Stomach (tissue), 9 donors: ENCODE results near the gene GJA1. TPM values are rescaled to one million over a fixed set of nuclear protein-coding genes. Genes with fewer than 3 reads are reported as not detected.
"Not testable (repeated sequence)": the region's sequence is repeated elsewhere in the genome, so short reads cannot be mapped to it uniquely, and the experiment has no call there.

ENCODE experiments used
- DNase-seq, 2 donors: peaks; one replicate each; pipeline versions ENCODE4 v3.0.0 to v3.0.0-alpha.2; 2013 to 2019
- H3K27ac ChIP-seq, 5 donors: fragments of 200-600 bp in 4 of 5; sonication (generic) in 4 of 5; one replicate each; pipeline ENCODE4 v1.5.1; 2013 to 2019; ENCODE audit warnings: mild to moderate bottlenecking in 1 of 5, moderate library complexity in 1 of 5
- H3K27me3 ChIP-seq, 3 donors: fragments of 200-600 bp; sonication (generic); one replicate each; pipeline ENCODE4 v1.5.1; 2017 to 2019; ENCODE audit warnings: mixed run types in 1 of 3
- H3K36me3 ChIP-seq, 4 donors: fragments of 200-600 bp; sonication (generic); 1 replicate in 3 of 4; 2 replicates in 1 of 4; pipeline ENCODE4 v1.5.1; 2016 to 2019
- H3K4me1 ChIP-seq, 4 donors: fragments of 200-600 bp; sonication (generic); one replicate each; pipeline ENCODE4 v1.5.1; 2016 to 2019
- H3K4me3 ChIP-seq, 4 donors: fragments of 200-600 bp; sonication (generic) in 3 of 4; one replicate each; pipeline ENCODE4 v1.5.1; 2016 to 2019; ENCODE audit warnings: mild to moderate bottlenecking in 1 of 4
- H3K9me3 ChIP-seq, 4 donors: fragments of 200-600 bp; sonication (generic); one replicate each; pipeline ENCODE4 v1.5.1; 2016 to 2019
- EP300 ChIP-seq: sonication (generic); formaldehyde crosslinking; IDR thresholded peaks from one replicate; pipeline ENCODE4 v1.6.1; 2017; ENCODE audit warnings: antibody characterized with exemption
- POLR2A ChIP-seq, 4 donors: fragments of 450-650 bp; IDR thresholded peaks; one replicate each; pipeline ENCODE4 v1.6.1; 2016; ENCODE audit warnings: antibody characterized with exemption in 4 of 4, control low read depth in 2 of 4, mild to moderate bottlenecking in 1 of 4, moderate library complexity in 1 of 4
- POLR2AphosphoS5 ChIP-seq, 3 donors: sonication (generic); formaldehyde crosslinking; IDR thresholded peaks; one replicate each; pipeline ENCODE4 v1.6.1; 2016; ENCODE audit warnings: antibody characterized with exemption in 3 of 3
- WGBS, 5 donors: extraction: QIAGEN DNeasy Blood & Tissue Kit in 3 of 5; methylation state at CpG; one replicate each; pipeline versions ENCODE4 v1.1.5 to v1.1.7; 2013 to 2018; 5-methylcytosine and 5-hydroxymethylcytosine counted together
- intact Hi-C: fragments of 100-400 bp; cut with DNase I; formaldehyde crosslinking; loops from one replicate; pipeline ENCODE4 v1.15.1; 2023; ENCODE audit warnings: low total_unique reads
- polyA plus RNA-seq, 3 donors: library from polyadenylated mRNA; stranded (reverse); fragments of 200-250 nt; gene quantifications; one replicate each; pipeline ENCODE4 v1.2.3, GENCODE V29; 2013
- total RNA-seq, 5 donors: library from RNA; depleted of rRNA; stranded (reverse); fragments of >200 nt; gene quantifications; one replicate each; pipeline versions ENCODE4 v1.1.0 to v1.2.3, GENCODE V29; 2014 to 2016
- TF ChIP-seq, protein P1 (sequence below), 7 experiments: fragments of 450-650 bp in 4 of 7; fragments of 200-600 bp in 3 of 7; sonication (generic) in 3 of 7; IDR thresholded peaks; one replicate each; pipeline ENCODE4 v1.5.1; 2016 to 2019; ENCODE audit warnings: antibody characterized with exemption in 7 of 7, control low read depth in 2 of 7, mild to moderate bottlenecking in 1 of 7
- donor health status: healthy with polysubstance abuse.
- donor health status: Bipolar disorder and iron deficiency.
- donor health status: healthy.

The GJA1 gene
- total and polyA plus RNA-seq, 8 donors, result 0.29 to 99.1 (median 18.8) TPM

DNA sequence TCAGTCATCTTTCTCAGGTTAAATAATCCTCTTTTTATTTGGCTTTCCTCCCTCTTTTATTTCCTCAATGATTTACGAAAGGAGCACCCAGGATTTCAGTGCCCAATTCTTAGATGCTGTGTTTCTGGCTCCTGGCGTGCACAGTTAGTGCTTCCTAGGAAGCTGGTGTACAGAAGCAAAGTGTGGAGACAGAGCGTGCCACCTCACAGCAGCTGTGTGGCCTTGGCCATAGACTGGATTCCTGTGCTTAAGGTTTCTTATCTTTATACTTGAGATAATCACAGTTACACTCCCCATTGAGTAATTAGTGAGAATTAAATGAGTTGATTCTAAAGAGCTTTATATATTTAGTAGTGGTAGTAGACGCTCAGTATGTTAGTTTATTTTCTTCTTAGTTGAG is 39.7 kb upstream of the GJA1 start:
- intact Hi-C loops, result no loop called here
- Histone ChIP-seq H3K27ac (no peak overlapping the region), H3K4me1 (no peaks in the 10 kb centered on the region), H3K9me3 (no peaks in the 10 kb centered on the region), H3K27me3 (no peaks in the 10 kb centered on the region), H3K4me3 (no peak overlapping the region), H3K36me3 (no peaks in the 10 kb centered on the region)
- WGBS, 5 donors, result 31 to 59% (median 52%) methylated on average over 4 of the region's 4 CpGs
- peak in 1 of 2 donors; percentile 10 for DNase-seq
- TF ChIP-seq EP300 (no peak), POLR2A (IDR thresholded peaks at IDR 0.05) (no peak), POLR2AphosphoS5 (IDR thresholded peaks at IDR 0.05) (no peak)
- TF ChIP-seq, protein P1, sequence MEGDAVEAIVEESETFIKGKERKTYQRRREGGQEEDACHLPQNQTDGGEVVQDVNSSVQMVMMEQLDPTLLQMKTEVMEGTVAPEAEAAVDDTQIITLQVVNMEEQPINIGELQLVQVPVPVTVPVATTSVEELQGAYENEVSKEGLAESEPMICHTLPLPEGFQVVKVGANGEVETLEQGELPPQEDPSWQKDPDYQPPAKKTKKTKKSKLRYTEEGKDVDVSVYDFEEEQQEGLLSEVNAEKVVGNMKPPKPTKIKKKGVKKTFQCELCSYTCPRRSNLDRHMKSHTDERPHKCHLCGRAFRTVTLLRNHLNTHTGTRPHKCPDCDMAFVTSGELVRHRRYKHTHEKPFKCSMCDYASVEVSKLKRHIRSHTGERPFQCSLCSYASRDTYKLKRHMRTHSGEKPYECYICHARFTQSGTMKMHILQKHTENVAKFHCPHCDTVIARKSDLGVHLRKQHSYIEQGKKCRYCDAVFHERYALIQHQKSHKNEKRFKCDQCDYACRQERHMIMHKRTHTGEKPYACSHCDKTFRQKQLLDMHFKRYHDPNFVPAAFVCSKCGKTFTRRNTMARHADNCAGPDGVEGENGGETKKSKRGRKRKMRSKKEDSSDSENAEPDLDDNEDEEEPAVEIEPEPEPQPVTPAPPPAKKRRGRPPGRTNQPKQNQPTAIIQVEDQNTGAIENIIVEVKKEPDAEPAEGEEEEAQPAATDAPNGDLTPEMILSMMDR (IDR thresholded peaks at IDR 0.05), result no peak

DNA sequence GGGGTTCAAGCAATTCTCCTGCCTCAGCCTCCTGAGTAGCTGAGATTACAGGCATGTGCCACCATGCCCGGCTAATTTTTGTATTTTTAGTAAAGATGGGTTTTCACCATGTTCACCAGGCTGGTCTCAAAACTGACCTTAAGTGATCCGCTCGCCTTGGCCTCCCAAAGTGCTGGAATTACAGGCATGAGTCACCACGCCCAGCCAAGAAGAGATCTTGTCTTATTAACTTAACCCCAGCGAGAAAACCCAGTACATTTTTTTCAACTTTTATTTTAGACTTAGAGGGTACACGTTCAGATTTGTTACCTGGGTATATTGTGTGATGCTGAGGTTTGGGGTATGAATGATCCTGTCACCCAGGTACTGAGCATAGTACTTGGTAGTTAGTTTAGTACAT is 38.3 kb upstream of the GJA1 start:
- 82 to 91% (median 87%) methylated on average over 6 of the region's 6 CpGs for WGBS, 5 donors
- H3K9me3 ChIP-seq, intact Hi-C loops, H3K4me3 ChIP-seq, H3K27me3 ChIP-seq, DNase-seq, H3K27ac ChIP-seq, H3K36me3 ChIP-seq, H3K4me1 ChIP-seq: not testable (repeated sequence)

DNA sequence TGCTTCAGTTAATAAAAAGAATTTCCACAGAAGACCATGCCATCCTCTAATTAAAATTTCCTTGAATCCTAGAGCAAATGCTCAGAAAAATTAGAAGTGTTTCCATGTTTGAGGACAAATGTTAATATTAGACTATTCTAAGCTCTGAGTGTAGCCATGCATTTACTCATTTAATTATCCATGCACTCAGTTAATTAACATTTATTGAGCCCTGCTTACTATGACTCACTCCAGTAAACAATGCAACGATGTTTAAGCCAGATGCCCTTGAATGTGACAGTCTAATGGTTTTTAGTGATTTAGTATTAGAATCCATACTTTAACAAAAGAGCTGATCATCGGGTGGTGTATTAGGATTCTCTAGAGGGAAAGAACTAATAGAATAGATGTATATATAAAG is 37.3 kb upstream of the GJA1 start:
- Histone ChIP-seq H3K27ac (no peak overlapping the region), H3K36me3 (no peaks in the 10 kb centered on the region), H3K4me1 (no peaks in the 10 kb centered on the region), H3K4me3 (no peak overlapping the region), H3K27me3 (no peaks in the 10 kb centered on the region), H3K9me3 (no peaks in the 10 kb centered on the region)
- no peak for DNase-seq
- 57 to 78% (median 74%) methylated on average over 2 of the region's 2 CpGs for WGBS, 5 donors
- intact Hi-C loops, result no loop called here
- TF ChIP-seq POLR2AphosphoS5 (IDR thresholded peaks at IDR 0.05) (no peak), POLR2A (IDR thresholded peaks at IDR 0.05) (no peak), EP300 (no peak)
- TF ChIP-seq, protein P1 (IDR thresholded peaks at IDR 0.05), result no peak

GRCh38 chr6:121399966-121400365 is 35.5 kb upstream of the GJA1 start:
- DNase-seq, result peak in 1 of 2 donors; percentile 8
- no peak overlapping the region for H3K4me3 ChIP-seq
- H3K36me3 ChIP-seq, result no peaks in the 10 kb centered on the region
- no peaks in the 10 kb centered on the region for H3K4me1 ChIP-seq
- no peaks in the 10 kb centered on the region for H3K27me3 ChIP-seq
- intact Hi-C loops, result no loop called here
- no peaks in the 10 kb centered on the region for H3K9me3 ChIP-seq
- H3K27ac ChIP-seq, result no peak overlapping the region
- TF ChIP-seq POLR2AphosphoS5 (IDR thresholded peaks at IDR 0.05) (no peak), POLR2A (IDR thresholded peaks at IDR 0.05) (no peak), EP300 (no peak)
- TF ChIP-seq, protein P1 (IDR thresholded peaks at IDR 0.05), result no peak
- WGBS, 5 donors, result 51 to 64% (median 53%) methylated on average over 2 of the region's 2 CpGs

- Histone ChIP-seq H3K4me3 (no peak overlapping the region), H3K4me1 (no peaks in the 10 kb centered on the region), H3K27ac (no peak overlapping the region), H3K9me3 (no peaks in the 10 kb centered on the region), H3K36me3 (no peaks in the 10 kb centered on the region), H3K27me3 (no peaks in the 10 kb centered on the region)
- intact Hi-C loops, result no loop called here
- no peak for DNase-seq
- no peak for TF ChIP-seq POLR2AphosphoS5 (IDR thresholded peaks at IDR 0.05)
- WGBS, 5 donors, result 92 to 94% (median 93%) methylated on average over 2 of the region's 2 CpGs
Measured at GRCh38 chr6:121403964-121404363, 31.5 kb upstream of the GJA1 start.
